HCT116 (cell line): ENCODE data around the gene SLC37A4. TPM values are rescaled to one million over a fixed set of nuclear protein-coding genes. Genes with fewer than 3 reads are reported as not detected.
A peak's percentile ranks its signal among the peaks of the same experiment; 100 is the strongest.

ENCODE experiments used
- ATAC-seq: fragments of 200-7000 bp; cut with Tn5 transposase; 2 replicates; pipeline ENCODE4 v1.9.1; 2020; ENCODE audit warnings: mild to moderate bottlenecking, moderate library complexity
- BruUV-seq: library from RNA; stranded (reverse); fragments of 400-500 nt; replicated peaks from 2 replicates; lab custom pipeline; 2021; lab: Mats Ljungman, UMichigan
- CTCF ChIA-PET: fragments of 300-600 bp; sonication (Branson Sonifier 250); formaldehyde crosslinking; loops from one replicate; lab custom pipeline; 2021; ENCODE audit warnings: antibody characterized with exemption; lab: Charles Lee
- POLR2A ChIA-PET: fragments of 300-600, 350-600 bp; sonication (Branson Sonifier 250); formaldehyde crosslinking; loops from one replicate; lab custom pipeline; 2021; ENCODE audit warnings: antibody characterized with exemption; lab: Charles Lee
- RAD21 ChIA-PET, 2 experiments: fragments of 300-600 bp; sonication (Branson Sonifier 250); formaldehyde crosslinking; loops; one replicate each; lab custom pipeline; 2023; ENCODE audit warnings: low total read pairs in 2 of 2; ENCODE audit not compliant: uncharacterized antibody in 2 of 2, unreplicated experiment in 2 of 2, low non-redundant PET in 1 of 2; lab: Charles Lee
- DNase-seq: peaks from one replicate; pipeline ENCODE4 v3.0.0-alpha.2; 2010; ENCODE audit warnings: low read depth, low spot score
- H2AFZ ChIP-seq: fragments of 200-600 bp; shearing (Covaris generic), sonication (generic); 2 replicates; pipeline ENCODE4 v1.6.1; 2017; ENCODE audit warnings: low read depth, mixed run types, mixed read lengths, antibody characterized with exemption, low read length; ENCODE audit not compliant: poor library complexity, severe bottlenecking
- H3K27ac ChIP-seq: 2 replicates; pipeline ENCODE4 v1.5.1; 2012; ENCODE audit warnings: low read depth, low read length
- H3K27me3 ChIP-seq: fragments of 200-600 bp; sonication (generic); 2 replicates; pipeline ENCODE4 v1.6.1; 2016; ENCODE audit warnings: mixed run types, low read length, mixed read lengths; ENCODE audit not compliant: insufficient read depth
- H3K36me3 ChIP-seq, 2 experiments: fragments of 200-500 bp in 1 of 2; fragments of 200-600 bp in 1 of 2; sonication (Bioruptor generic) in 1 of 2; sonication (generic) in 1 of 2; 2 replicates each; pipeline versions ENCODE4 v1.5.1 to v1.6.1; 2014 to 2016; ENCODE audit warnings: low read length in 2 of 2, inconsistent platforms in 1 of 2, mixed read lengths in 1 of 2, mixed run types in 1 of 2; ENCODE audit not compliant: insufficient read depth in 2 of 2, control insufficient read depth in 1 of 2
- H3K4me1 ChIP-seq, 2 experiments: fragments of 200-600 bp in 1 of 2; sonication (generic) in 1 of 2; 2 replicates each; pipeline versions ENCODE4 v1.5.1 to v1.6.1; 2012 to 2017; ENCODE audit warnings: low read length in 2 of 2, inconsistent platforms in 1 of 2, mild to moderate bottlenecking in 1 of 2, mixed read lengths in 1 of 2, mixed run types in 1 of 2, moderate library complexity in 1 of 2; ENCODE audit not compliant: insufficient read depth in 2 of 2, control insufficient read depth in 1 of 2
- H3K4me2 ChIP-seq: fragments of 200-600 bp; sonication (generic); 2 replicates; pipeline ENCODE4 v1.6.1; 2017; ENCODE audit warnings: mixed run types, low read length, mixed read lengths
- H3K4me3 ChIP-seq, 2 experiments: fragments of 200-600 bp in 1 of 2; sonication (generic) in 1 of 2; replicated peaks in 1 of 2; 2 replicates each; pipeline ENCODE4 v1.5.1; 2011 to 2016; ENCODE audit warnings: low read length in 2 of 2, control low read depth in 1 of 2, low read depth in 1 of 2, mild to moderate bottlenecking in 1 of 2, mixed read lengths in 1 of 2, mixed run types in 1 of 2
- H3K79me2 ChIP-seq: fragments of 200-600 bp; sonication (generic); 2 replicates; pipeline ENCODE4 v1.6.1; 2017; ENCODE audit warnings: mild to moderate bottlenecking, mixed run types, low read length, moderate library complexity, mixed read lengths; ENCODE audit not compliant: insufficient read depth
- H3K9ac ChIP-seq: fragments of 200-600 bp; sonication (generic); 2 replicates; pipeline ENCODE4 v1.6.1; 2016; ENCODE audit warnings: low read length, mixed read lengths
- H3K9me2 ChIP-seq: fragments of 200-600 bp; sonication (generic), shearing (Covaris generic); 2 replicates; pipeline ENCODE4 v1.6.1; 2017; ENCODE audit warnings: mixed run types, mild to moderate bottlenecking, moderate library complexity; ENCODE audit not compliant: insufficient read depth
- H3K9me3 ChIP-seq, 2 experiments: fragments of 200-500 bp in 1 of 2; fragments of 200-600 bp in 1 of 2; sonication (Bioruptor generic) in 1 of 2; sonication (generic) in 1 of 2; 2 replicates each; pipeline ENCODE4 v1.6.1; 2014 to 2017; ENCODE audit warnings: low read length in 2 of 2, mixed read lengths in 2 of 2, inconsistent platforms in 1 of 2, low read depth in 1 of 2, mild to moderate bottlenecking in 1 of 2, mixed run types in 1 of 2, moderate library complexity in 1 of 2; ENCODE audit not compliant: control insufficient read depth in 1 of 2, insufficient read depth in 1 of 2
- H4K20me1 ChIP-seq: fragments of 200-600 bp; sonication (generic), shearing (Covaris generic); 2 replicates; pipeline ENCODE4 v1.6.1; 2017; ENCODE audit warnings: mixed run types, mild to moderate bottlenecking, moderate library complexity; ENCODE audit not compliant: insufficient read depth
- FOSL1 ChIP-seq: IDR thresholded peaks from 2 replicates; pipeline ENCODE4 v1.6.1; 2012; ENCODE audit warnings: low read depth
- JUND ChIP-seq: IDR thresholded peaks from 2 replicates; pipeline ENCODE4 v1.6.1; 2012
- POLR2AphosphoS5 ChIP-seq: IDR thresholded peaks from 2 replicates; pipeline ENCODE4 v1.6.1; 2011; ENCODE audit warnings: mild to moderate bottlenecking, low read depth, low read length, moderate library complexity
- SIN3A ChIP-seq: IDR thresholded peaks from 2 replicates; pipeline ENCODE4 v1.6.1; 2012; ENCODE audit warnings: low read depth
- YY1 ChIP-seq: IDR thresholded peaks from 2 replicates; pipeline ENCODE4 v1.6.1; 2011; ENCODE audit warnings: low read length, low read depth, moderate library complexity, mild to moderate bottlenecking; ENCODE audit not compliant: insufficient replicate concordance; ENCODE audit errors: extremely low read depth
- intact Hi-C: fragments of 100-400 bp; cut with micrococcal nuclease; formaldehyde crosslinking; loops from 2 replicates; pipeline ENCODE4 v1.10.0; 2022
- total RNA-seq: library from RNA; stranded (reverse); gene quantifications from one replicate; pipeline ENCODE4 v1.2.1, GENCODE V29; 2021; ENCODE audit not compliant: unreplicated experiment
- TF ChIP-seq, protein P1 (sequence below): IDR thresholded peaks from 2 replicates; pipeline ENCODE4 v1.6.1; 2012
- TF ChIP-seq, protein P2 (sequence below), 3 experiments: fragments of 200-600 bp in 1 of 3; sonication (generic) in 1 of 3; IDR thresholded peaks in 2 of 3; conservative IDR thresholded peaks in 1 of 3; 2 replicates each; pipeline ENCODE4 v1.5.1; 2012 to 2017; ENCODE audit warnings: low read depth in 2 of 3, low read length in 2 of 3, antibody characterized with exemption in 1 of 3, borderline replicate concordance in 1 of 3, control low read depth in 1 of 3, mild to moderate bottlenecking in 1 of 3, mixed read lengths in 1 of 3, mixed run types in 1 of 3, moderate library complexity in 1 of 3; ENCODE audit not compliant: insufficient read depth in 1 of 3
- TF ChIP-seq, protein P3 (sequence below): IDR thresholded peaks from 2 replicates; pipeline ENCODE4 v1.6.1; 2012; ENCODE audit warnings: low read depth
- TF ChIP-seq, protein P4 (sequence below): IDR thresholded peaks from 2 replicates; pipeline ENCODE4 v1.6.1; 2011; ENCODE audit warnings: mild to moderate bottlenecking, low read length, moderate library complexity; ENCODE audit not compliant: insufficient replicate concordance; ENCODE audit errors: extremely low read depth

Gene SLC37A4
- total RNA-seq, 1 experiment from 2014 or later = 49.8 TPM

DNA sequence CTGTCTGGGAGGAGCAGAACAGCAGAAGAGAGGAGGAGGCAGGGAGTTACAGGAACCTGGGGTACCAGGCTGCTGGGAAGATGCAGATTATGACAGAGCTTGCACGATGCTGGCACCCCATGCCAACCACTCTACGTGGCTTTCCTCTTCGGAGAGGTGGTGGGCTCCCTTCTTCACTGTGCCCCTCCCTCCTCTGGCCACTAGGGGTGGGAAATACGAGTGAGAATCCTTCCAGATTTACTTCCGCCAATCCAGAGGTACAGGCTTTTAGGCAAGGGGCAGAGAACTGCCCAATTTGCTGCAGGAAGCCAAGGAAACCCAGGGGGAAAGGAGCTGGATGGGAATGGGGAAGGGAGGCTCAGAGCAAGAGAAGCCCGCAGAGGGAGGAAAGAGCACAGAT, 14.0 kb upstream of the SLC37A4 start:
- BruUV-seq = no TSS peak
- H3K36me3 ChIP-seq = peaks cover 29 to 32% of the 10 kb centered on the region in 2 experiments
- no peak overlapping the region for H3K4me3 ChIP-seq
- H3K9ac ChIP-seq = no peak overlapping the region
- no peaks in the 10 kb centered on the region for H3K9me2 ChIP-seq
- no peaks in the 10 kb centered on the region for H3K9me3 ChIP-seq
- H3K27ac ChIP-seq = no peak overlapping the region
- no peaks in the 10 kb centered on the region for H4K20me1 ChIP-seq
- no peaks in the 10 kb centered on the region for H3K27me3 ChIP-seq
- ChIA-PET CTCF (interaction anchor here (1.1 kb wide), 1 partner anchor 13 kb away, joined by 3 read pairs; no protein-coding TSS in a partner anchor), RAD21 (no interaction called here), POLR2A (no interaction called here)
- H2AFZ ChIP-seq = no peak overlapping the region
- no peaks in the 10 kb centered on the region for H3K79me2 ChIP-seq
- DNase-seq (no peak), ATAC-seq (peak; percentile 36)
- H3K4me1 ChIP-seq = no peaks in the 10 kb centered on the region
- intact Hi-C loops = no loop called here
- TF ChIP-seq, protein P1, sequence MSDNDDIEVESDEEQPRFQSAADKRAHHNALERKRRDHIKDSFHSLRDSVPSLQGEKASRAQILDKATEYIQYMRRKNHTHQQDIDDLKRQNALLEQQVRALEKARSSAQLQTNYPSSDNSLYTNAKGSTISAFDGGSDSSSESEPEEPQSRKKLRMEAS = no peak
- TF ChIP-seq YY1 (no peak), FOSL1 (no peak), JUND (no peak), POLR2AphosphoS5 (no peak), SIN3A (no peak)
- TF ChIP-seq, protein P2, sequence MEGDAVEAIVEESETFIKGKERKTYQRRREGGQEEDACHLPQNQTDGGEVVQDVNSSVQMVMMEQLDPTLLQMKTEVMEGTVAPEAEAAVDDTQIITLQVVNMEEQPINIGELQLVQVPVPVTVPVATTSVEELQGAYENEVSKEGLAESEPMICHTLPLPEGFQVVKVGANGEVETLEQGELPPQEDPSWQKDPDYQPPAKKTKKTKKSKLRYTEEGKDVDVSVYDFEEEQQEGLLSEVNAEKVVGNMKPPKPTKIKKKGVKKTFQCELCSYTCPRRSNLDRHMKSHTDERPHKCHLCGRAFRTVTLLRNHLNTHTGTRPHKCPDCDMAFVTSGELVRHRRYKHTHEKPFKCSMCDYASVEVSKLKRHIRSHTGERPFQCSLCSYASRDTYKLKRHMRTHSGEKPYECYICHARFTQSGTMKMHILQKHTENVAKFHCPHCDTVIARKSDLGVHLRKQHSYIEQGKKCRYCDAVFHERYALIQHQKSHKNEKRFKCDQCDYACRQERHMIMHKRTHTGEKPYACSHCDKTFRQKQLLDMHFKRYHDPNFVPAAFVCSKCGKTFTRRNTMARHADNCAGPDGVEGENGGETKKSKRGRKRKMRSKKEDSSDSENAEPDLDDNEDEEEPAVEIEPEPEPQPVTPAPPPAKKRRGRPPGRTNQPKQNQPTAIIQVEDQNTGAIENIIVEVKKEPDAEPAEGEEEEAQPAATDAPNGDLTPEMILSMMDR (IDR thresholded peaks at IDR 0.05 in 2 of 3, conservative IDR thresholded peaks at IDR 0.05 in 1 of 3; ENCODE audit: borderline replicate concordance in 1 of 3, insufficient read depth in 1 of 3, low read depth in 2 of 3, low read length in 2 of 3) = peak in 2 of 3 experiments; percentile 37 to 42; a peak in 3 of 6 replicates
- TF ChIP-seq, protein P3, sequence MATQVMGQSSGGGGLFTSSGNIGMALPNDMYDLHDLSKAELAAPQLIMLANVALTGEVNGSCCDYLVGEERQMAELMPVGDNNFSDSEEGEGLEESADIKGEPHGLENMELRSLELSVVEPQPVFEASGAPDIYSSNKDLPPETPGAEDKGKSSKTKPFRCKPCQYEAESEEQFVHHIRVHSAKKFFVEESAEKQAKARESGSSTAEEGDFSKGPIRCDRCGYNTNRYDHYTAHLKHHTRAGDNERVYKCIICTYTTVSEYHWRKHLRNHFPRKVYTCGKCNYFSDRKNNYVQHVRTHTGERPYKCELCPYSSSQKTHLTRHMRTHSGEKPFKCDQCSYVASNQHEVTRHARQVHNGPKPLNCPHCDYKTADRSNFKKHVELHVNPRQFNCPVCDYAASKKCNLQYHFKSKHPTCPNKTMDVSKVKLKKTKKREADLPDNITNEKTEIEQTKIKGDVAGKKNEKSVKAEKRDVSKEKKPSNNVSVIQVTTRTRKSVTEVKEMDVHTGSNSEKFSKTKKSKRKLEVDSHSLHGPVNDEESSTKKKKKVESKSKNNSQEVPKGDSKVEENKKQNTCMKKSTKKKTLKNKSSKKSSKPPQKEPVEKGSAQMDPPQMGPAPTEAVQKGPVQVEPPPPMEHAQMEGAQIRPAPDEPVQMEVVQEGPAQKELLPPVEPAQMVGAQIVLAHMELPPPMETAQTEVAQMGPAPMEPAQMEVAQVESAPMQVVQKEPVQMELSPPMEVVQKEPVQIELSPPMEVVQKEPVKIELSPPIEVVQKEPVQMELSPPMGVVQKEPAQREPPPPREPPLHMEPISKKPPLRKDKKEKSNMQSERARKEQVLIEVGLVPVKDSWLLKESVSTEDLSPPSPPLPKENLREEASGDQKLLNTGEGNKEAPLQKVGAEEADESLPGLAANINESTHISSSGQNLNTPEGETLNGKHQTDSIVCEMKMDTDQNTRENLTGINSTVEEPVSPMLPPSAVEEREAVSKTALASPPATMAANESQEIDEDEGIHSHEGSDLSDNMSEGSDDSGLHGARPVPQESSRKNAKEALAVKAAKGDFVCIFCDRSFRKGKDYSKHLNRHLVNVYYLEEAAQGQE = no peak
- TF ChIP-seq, protein P4, sequence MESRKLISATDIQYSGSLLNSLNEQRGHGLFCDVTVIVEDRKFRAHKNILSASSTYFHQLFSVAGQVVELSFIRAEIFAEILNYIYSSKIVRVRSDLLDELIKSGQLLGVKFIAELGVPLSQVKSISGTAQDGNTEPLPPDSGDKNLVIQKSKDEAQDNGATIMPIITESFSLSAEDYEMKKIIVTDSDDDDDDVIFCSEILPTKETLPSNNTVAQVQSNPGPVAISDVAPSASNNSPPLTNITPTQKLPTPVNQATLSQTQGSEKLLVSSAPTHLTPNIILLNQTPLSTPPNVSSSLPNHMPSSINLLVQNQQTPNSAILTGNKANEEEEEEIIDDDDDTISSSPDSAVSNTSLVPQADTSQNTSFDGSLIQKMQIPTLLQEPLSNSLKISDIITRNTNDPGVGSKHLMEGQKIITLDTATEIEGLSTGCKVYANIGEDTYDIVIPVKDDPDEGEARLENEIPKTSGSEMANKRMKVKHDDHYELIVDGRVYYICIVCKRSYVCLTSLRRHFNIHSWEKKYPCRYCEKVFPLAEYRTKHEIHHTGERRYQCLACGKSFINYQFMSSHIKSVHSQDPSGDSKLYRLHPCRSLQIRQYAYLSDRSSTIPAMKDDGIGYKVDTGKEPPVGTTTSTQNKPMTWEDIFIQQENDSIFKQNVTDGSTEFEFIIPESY = no peak
- H3K4me2 ChIP-seq = no peak overlapping the region
